HepG2 (cell line): ENCODE measurements around the gene CAPN8. TPM values are rescaled to one million over a fixed set of nuclear protein-coding genes. Genes with fewer than 3 reads are reported as not detected.

ENCODE experiments used
- ARID3A ChIP-seq: IDR thresholded peaks from 2 replicates; pipeline ENCODE4 v1.6.1; 2012; ENCODE audit warnings: low read depth, low read length, improper control_type of control experiment
- ARNT ChIP-seq: fragments of 450-650 bp; IDR thresholded peaks from 2 replicates; pipeline ENCODE4 v1.6.1; 2017
- GFI1 ChIP-seq: sonication (generic); formaldehyde crosslinking; IDR thresholded peaks from 2 replicates; pipeline ENCODE4 v1.5.0; 2020; ENCODE audit warnings: missing genetic modification reagents, mild to moderate bottlenecking, borderline replicate concordance
- KMT2B ChIP-seq: IDR thresholded peaks from 2 replicates; pipeline ENCODE4 v1.6.1; 2016; ENCODE audit warnings: missing genetic modification reagents, missing compliant biosample characterization
- SP2 ChIP-seq: sonication (generic); formaldehyde crosslinking; IDR thresholded peaks from 2 replicates; pipeline ENCODE4 v1.5.1; 2020; ENCODE audit warnings: mild to moderate bottlenecking, missing genetic modification reagents
- SRF ChIP-seq: IDR thresholded peaks from 2 replicates; pipeline ENCODE4 v1.6.1; 2011; ENCODE audit warnings: mild to moderate bottlenecking, low read depth, low read length, moderate library complexity
- YEATS2 ChIP-seq: sonication (generic); formaldehyde crosslinking; IDR thresholded peaks from 2 replicates; pipeline ENCODE4 v1.4.0; 2020; ENCODE audit warnings: missing genetic modification reagents, borderline replicate concordance
- ZBTB20 ChIP-seq: sonication (generic); formaldehyde crosslinking; IDR thresholded peaks from 2 replicates; pipeline ENCODE4 v1.8.1; 2023; ENCODE audit warnings: missing genetic modification reagents, low read depth, mild to moderate bottlenecking, borderline replicate concordance
- ZBTB26 ChIP-seq: IDR thresholded peaks from 2 replicates; pipeline ENCODE4 v1.6.1; 2016; ENCODE audit warnings: missing compliant biosample characterization, missing genetic modification reagents, borderline replicate concordance
- ZBTB7B ChIP-seq: sonication (generic); formaldehyde crosslinking; IDR thresholded peaks from 2 replicates; pipeline ENCODE4 v1.4.0; 2020; ENCODE audit warnings: missing genetic modification reagents
- ZKSCAN5 ChIP-seq: sonication (generic); formaldehyde crosslinking; IDR thresholded peaks from 2 replicates; pipeline ENCODE4 v1.5.1; 2020; ENCODE audit warnings: mild to moderate bottlenecking, missing genetic modification reagents
- ZNF274 ChIP-seq: sonication (generic); formaldehyde crosslinking; IDR thresholded peaks from 2 replicates; pipeline ENCODE4 v1.5.1; 2020; ENCODE audit warnings: mild to moderate bottlenecking, missing genetic modification reagents
- ZNF446 ChIP-seq: sonication (generic); formaldehyde crosslinking; IDR thresholded peaks from 2 replicates; pipeline ENCODE4 v1.5.0; 2020; ENCODE audit warnings: mild to moderate bottlenecking, missing genetic modification reagents
- ZNF451 ChIP-seq: sonication (generic); formaldehyde crosslinking; IDR thresholded peaks from 2 replicates; pipeline ENCODE4 v1.5.0; 2020; ENCODE audit warnings: mild to moderate bottlenecking, missing genetic modification reagents
- ZNF530 ChIP-seq: sonication (generic); formaldehyde crosslinking; IDR thresholded peaks from 2 replicates; pipeline ENCODE4 v1.5.0; 2020; ENCODE audit warnings: low read depth, mild to moderate bottlenecking, missing genetic modification reagents
- ZNF747 ChIP-seq: sonication (generic); formaldehyde crosslinking; IDR thresholded peaks from 2 replicates; pipeline ENCODE4 v1.8.1; 2023; ENCODE audit warnings: missing genetic modification reagents, mild to moderate bottlenecking, borderline replicate concordance
- polyA plus RNA-seq, 8 experiments: library from polyadenylated mRNA; depleted of rRNA in 3 of 8; stranded (reverse) in 7 of 8; unstranded in 1 of 8; fragments of >200 nt; fragmentation: Illumina TruSeq in 4 of 8; extraction: Trizol in 4 of 8; gene quantifications; 2 replicates each; pipeline versions ENCODE4 v1.2.1 to v1.2.3, GENCODE V29; 2011 to 2016; ENCODE audit warnings: low read depth in 4 of 8, missing spikeins in 1 of 8, mixed read lengths in 1 of 8; ENCODE audit not compliant: insufficient read depth in 1 of 8
- total RNA-seq, 5 experiments: library from RNA; depleted of rRNA; stranded (reverse); fragments of >200 nt; fragmentation: Illumina TruSeq; extraction: Trizol; gene quantifications; 2 replicates each; pipeline ENCODE4 v1.2.3, GENCODE V29; 2016; ENCODE audit warnings: low read depth in 1 of 5
- TF ChIP-seq, protein P1 (sequence below): sonication (generic); formaldehyde crosslinking; IDR thresholded peaks from 2 replicates; pipeline ENCODE4 v1.4.0; 2020; ENCODE audit warnings: missing genetic modification reagents
- TF ChIP-seq, protein P2 (sequence below): IDR thresholded peaks from 2 replicates; pipeline ENCODE4 v1.6.1; 2018; ENCODE audit warnings: missing genetic modification reagents, mild to moderate bottlenecking, missing compliant biosample characterization
- TF ChIP-seq, protein P3 (sequence below): sonication (generic); formaldehyde crosslinking; IDR thresholded peaks from 2 replicates; pipeline ENCODE4 v1.8.0; 2022; ENCODE audit warnings: low read depth, missing genetic modification reagents

Gene CAPN8
- total and polyA plus RNA-seq, 2 of the 13 experiments (the other 11 are each of a cell fraction or from before 2014, with no cell fraction given): 0.20 to 0.25 TPM

DNA sequence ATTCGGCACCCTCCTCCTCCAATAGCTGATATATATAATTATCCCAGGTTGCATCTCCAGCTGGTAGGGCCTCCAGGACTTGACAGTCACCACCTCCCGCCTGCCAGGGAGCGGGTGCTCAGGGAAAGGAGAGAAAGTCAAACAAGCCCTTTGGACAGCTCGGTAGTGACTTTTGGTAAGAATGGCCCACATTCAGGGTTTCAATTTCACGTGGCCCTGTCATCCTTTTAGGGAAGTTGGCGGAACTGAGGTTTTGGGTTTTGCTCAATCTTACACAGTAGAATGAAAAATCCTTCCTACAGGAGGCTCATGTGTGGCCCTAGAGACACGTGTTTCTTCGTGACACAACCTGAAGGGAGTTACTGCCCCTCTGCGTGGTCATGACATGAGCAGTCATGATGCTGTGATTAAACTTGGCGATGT is 44.2 kb downstream of the CAPN8 start (continued):
- TF ChIP-seq, protein P1, sequence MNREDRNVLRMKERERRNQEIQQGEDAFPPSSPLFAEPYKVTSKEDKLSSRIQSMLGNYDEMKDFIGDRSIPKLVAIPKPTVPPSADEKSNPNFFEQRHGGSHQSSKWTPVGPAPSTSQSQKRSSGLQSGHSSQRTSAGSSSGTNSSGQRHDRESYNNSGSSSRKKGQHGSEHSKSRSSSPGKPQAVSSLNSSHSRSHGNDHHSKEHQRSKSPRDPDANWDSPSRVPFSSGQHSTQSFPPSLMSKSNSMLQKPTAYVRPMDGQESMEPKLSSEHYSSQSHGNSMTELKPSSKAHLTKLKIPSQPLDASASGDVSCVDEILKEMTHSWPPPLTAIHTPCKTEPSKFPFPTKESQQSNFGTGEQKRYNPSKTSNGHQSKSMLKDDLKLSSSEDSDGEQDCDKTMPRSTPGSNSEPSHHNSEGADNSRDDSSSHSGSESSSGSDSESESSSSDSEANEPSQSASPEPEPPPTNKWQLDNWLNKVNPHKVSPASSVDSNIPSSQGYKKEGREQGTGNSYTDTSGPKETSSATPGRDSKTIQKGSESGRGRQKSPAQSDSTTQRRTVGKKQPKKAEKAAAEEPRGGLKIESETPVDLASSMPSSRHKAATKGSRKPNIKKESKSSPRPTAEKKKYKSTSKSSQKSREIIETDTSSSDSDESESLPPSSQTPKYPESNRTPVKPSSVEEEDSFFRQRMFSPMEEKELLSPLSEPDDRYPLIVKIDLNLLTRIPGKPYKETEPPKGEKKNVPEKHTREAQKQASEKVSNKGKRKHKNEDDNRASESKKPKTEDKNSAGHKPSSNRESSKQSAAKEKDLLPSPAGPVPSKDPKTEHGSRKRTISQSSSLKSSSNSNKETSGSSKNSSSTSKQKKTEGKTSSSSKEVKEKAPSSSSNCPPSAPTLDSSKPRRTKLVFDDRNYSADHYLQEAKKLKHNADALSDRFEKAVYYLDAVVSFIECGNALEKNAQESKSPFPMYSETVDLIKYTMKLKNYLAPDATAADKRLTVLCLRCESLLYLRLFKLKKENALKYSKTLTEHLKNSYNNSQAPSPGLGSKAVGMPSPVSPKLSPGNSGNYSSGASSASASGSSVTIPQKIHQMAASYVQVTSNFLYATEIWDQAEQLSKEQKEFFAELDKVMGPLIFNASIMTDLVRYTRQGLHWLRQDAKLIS (CRISPR knock-in tag): no peak
- TF ChIP-seq ZNF446 (CRISPR knock-in tag): no peak
- TF ChIP-seq ZKSCAN5 (CRISPR knock-in tag): no peak
- TF ChIP-seq ZNF530: no peak
- peak; percentile 82 for TF ChIP-seq SRF
- no peak for TF ChIP-seq KMT2B (CRISPR knock-in tag)
- no peak for TF ChIP-seq ZNF451 (CRISPR knock-in tag)
- no peak for TF ChIP-seq ARID3A
- no peak for TF ChIP-seq YEATS2 (CRISPR knock-in tag)
- no peak for TF ChIP-seq GFI1 (CRISPR knock-in tag)
- no peak for TF ChIP-seq ZBTB26 (CRISPR knock-in tag)
- no peak for TF ChIP-seq ARNT
- TF ChIP-seq, protein P2, sequence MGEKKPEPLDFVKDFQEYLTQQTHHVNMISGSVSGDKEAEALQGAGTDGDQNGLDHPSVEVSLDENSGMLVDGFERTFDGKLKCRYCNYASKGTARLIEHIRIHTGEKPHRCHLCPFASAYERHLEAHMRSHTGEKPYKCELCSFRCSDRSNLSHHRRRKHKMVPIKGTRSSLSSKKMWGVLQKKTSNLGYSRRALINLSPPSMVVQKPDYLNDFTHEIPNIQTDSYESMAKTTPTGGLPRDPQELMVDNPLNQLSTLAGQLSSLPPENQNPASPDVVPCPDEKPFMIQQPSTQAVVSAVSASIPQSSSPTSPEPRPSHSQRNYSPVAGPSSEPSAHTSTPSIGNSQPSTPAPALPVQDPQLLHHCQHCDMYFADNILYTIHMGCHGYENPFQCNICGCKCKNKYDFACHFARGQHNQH (CRISPR knock-in tag): no peak
- no peak for TF ChIP-seq ZBTB7B (CRISPR knock-in tag)
- TF ChIP-seq SP2: no peak
- no peak for TF ChIP-seq ZNF274 (CRISPR knock-in tag)
- no peak for TF ChIP-seq ZBTB20 (CRISPR knock-in tag)
- no peak for TF ChIP-seq ZNF747 (CRISPR knock-in tag)
- TF ChIP-seq, protein P3, sequence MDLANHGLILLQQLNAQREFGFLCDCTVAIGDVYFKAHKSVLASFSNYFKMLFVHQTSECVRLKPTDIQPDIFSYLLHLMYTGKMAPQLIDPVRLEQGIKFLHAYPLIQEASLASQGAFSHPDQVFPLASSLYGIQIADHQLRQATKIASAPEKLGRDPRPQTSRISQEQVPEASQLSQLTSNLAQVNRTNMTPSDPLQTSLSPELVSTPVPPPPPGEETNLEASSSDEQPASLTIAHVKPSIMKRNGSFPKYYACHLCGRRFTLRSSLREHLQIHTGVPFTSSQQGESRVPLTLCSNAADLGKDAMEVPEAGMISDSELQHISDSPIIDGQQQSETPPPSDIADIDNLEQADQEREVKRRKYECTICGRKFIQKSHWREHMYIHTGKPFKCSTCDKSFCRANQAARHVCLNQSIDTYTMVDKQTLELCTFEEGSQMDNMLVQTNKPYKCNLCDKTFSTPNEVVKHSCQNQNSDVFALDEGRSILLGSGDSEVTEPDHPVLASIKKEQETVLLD (CRISPR knock-in tag): no peak
